ENCODE measurements around the gene OTUB1. TPM values are rescaled to one million over a fixed set of nuclear protein-coding genes. Genes with fewer than 3 reads are reported as not detected.

Gene OTUB1
- total RNA-seq, 1 donor from 2014 or later, result 38.7 TPM

- ATAC-seq (no peak), DNase-seq (ENCODE audit: low spot score) (no peak)
- intact Hi-C loops (cut with DNase I), result no loop called here
Observed at GRCh38 chr11:64015935-64016845, 30.0 kb downstream of the OTUB1 start.

GRCh38 chr11:64017945-64018224 lies 31.6 kb downstream of the OTUB1 start:
- ATAC-seq (no peak), DNase-seq (ENCODE audit: low spot score) (no peak)
- intact Hi-C loops (cut with DNase I), result no loop called here

- intact Hi-C loops (cut with DNase I), result no loop called here
- no peak for ATAC-seq
- DNase-seq (ENCODE audit: low spot score), result no peak
Observed at GRCh38 chr11:64018310-64018709, 32.1 kb downstream of the OTUB1 start.

- intact Hi-C loops (cut with DNase I), result no loop called here
- DNase-seq (ENCODE audit: low spot score) (no peak), ATAC-seq (no peak)
Observed at GRCh38 chr11:64019106-64020037, 33.1 kb downstream of the OTUB1 start.

GRCh38 chr11:64020976-64021756 lies 34.9 kb downstream of the OTUB1 start:
- intact Hi-C loops (cut with DNase I), result no loop called here
- DNase-seq (ENCODE audit: low spot score), result no peak
- ATAC-seq, result no peak

GRCh38 chr11:64021757-64022093 lies 35.5 kb downstream of the OTUB1 start:
- DNase-seq (ENCODE audit: low spot score) (no peak), ATAC-seq (no peak)
- intact Hi-C loops (cut with DNase I), result no loop called here

- no peak for ATAC-seq
- intact Hi-C loops (cut with DNase I), result no loop called here
- no peak for DNase-seq (ENCODE audit: low spot score)
Observed at GRCh38 chr11:64022125-64022784, 36.0 kb downstream of the OTUB1 start.

GRCh38 chr11:64023712-64024710 lies 37.8 kb downstream of the OTUB1 start:
- intact Hi-C loops (cut with DNase I), result no loop called here
- no peak for DNase-seq (ENCODE audit: low spot score)
- no peak for ATAC-seq

GRCh38 chr11:64025205-64025604 lies 39.0 kb downstream of the OTUB1 start:
- ATAC-seq, result no peak

GRCh38 chr11:64026575-64027205 lies 40.5 kb downstream of the OTUB1 start:
- intact Hi-C loops (cut with DNase I), result no loop called here
- DNase-seq (ENCODE audit: low spot score) (no peak), ATAC-seq (no peak)

More at GRCh38 chr11:64025205-64025604, 39.0 kb downstream of the OTUB1 start:
- intact Hi-C loops (cut with DNase I), result no loop called here
- no peak for DNase-seq (ENCODE audit: low spot score)

- intact Hi-C loops (cut with DNase I), result no loop called here
- no peak for DNase-seq (ENCODE audit: low spot score)
- ATAC-seq, result no peak
Observed at GRCh38 chr11:64027651-64028397, 41.6 kb downstream of the OTUB1 start.

GRCh38 chr11:64028398-64029115 lies 42.3 kb downstream of the OTUB1 start:
- no peak for DNase-seq (ENCODE audit: low spot score)
- intact Hi-C loops (cut with DNase I), result no loop called here
- no peak for ATAC-seq

GRCh38 chr11:64029773-64030172 lies 43.5 kb downstream of the OTUB1 start:
- intact Hi-C loops (cut with DNase I), result loop anchor here (10.0 kb wide), 1 partner anchor 115 kb away; no protein-coding TSS in a partner anchor
- DNase-seq (ENCODE audit: low spot score) (no peak), ATAC-seq (no peak)

GRCh38 chr11:64031001-64031400 lies 44.8 kb downstream of the OTUB1 start:
- intact Hi-C loops (cut with DNase I), result loop anchor here (10.0 kb wide), 1 partner anchor 114 kb away; no protein-coding TSS in a partner anchor
- no peak for DNase-seq (ENCODE audit: low spot score)

GRCh38 chr11:64032050-64032449 lies 45.8 kb downstream of the OTUB1 start:
- ATAC-seq, result no peak
- intact Hi-C loops (cut with DNase I), result loop anchor here (10.0 kb wide), 1 partner anchor 113 kb away; no protein-coding TSS in a partner anchor

More at GRCh38 chr11:64031001-64031400, 44.8 kb downstream of the OTUB1 start:
- no peak for ATAC-seq

GRCh38 chr11:64034411-64034811 lies 48.2 kb downstream of the OTUB1 start:
- no peak for DNase-seq (ENCODE audit: low spot score)
- no peak for ATAC-seq
- intact Hi-C loops (cut with DNase I), result loop anchor here (10.0 kb wide), 1 partner anchor 110 kb away; no protein-coding TSS in a partner anchor

More at GRCh38 chr11:64032050-64032449, 45.8 kb downstream of the OTUB1 start:
- DNase-seq (ENCODE audit: low spot score), result no peak

Measured in sciatic nerve (tissue), 2 donors.